HL-60 (cell line): Measurements from ENCODE around the gene TNIP1.

Experiments
- DNase-seq, 2 experiments: peaks; one replicate each; pipeline ENCODE4 v3.0.0-alpha.2; 2010 to 2020; ENCODE audit warnings: low read depth in 1 of 2, low spot score in 1 of 2
- H3K27ac ChIP-seq: fragments of 250-450 bp; sonication (Bioruptor Pico); replicated peaks from 2 replicates; pipeline ENCODE4 v1.5.1; 2020; ENCODE audit warnings: mild to moderate bottlenecking, moderate library complexity
- H3K27me3 ChIP-seq: fragments of 250-450 bp; sonication (Bioruptor Pico); 2 replicates; pipeline ENCODE4 v1.5.1; 2021; ENCODE audit warnings: mild to moderate bottlenecking, moderate library complexity; ENCODE audit not compliant: insufficient read depth, poor library complexity, severe bottlenecking
- H3K4me3 ChIP-seq: replicated peaks from 2 replicates; pipeline ENCODE4 v1.5.1; 2011; ENCODE audit warnings: mild to moderate bottlenecking, control low read depth, low read length; ENCODE audit not compliant: insufficient read depth
- GABPA ChIP-seq: IDR thresholded peaks from 2 replicates; pipeline ENCODE4 v1.6.1; 2012; ENCODE audit warnings: low read depth
- POLR2AphosphoS5 ChIP-seq: IDR thresholded peaks from 2 replicates; pipeline ENCODE4 v1.6.1; 2012; ENCODE audit warnings: low read depth
- SPI1 ChIP-seq: IDR thresholded peaks from 2 replicates; pipeline ENCODE4 v1.6.1; 2012; ENCODE audit warnings: low read depth, mild to moderate bottlenecking, borderline replicate concordance
- TF ChIP-seq, protein P1 (sequence below): IDR thresholded peaks from 2 replicates; pipeline ENCODE4 v1.6.1; 2012; ENCODE audit warnings: low read depth; ENCODE audit not compliant: insufficient replicate concordance
- TF ChIP-seq, protein P2 (sequence below): IDR thresholded peaks from one replicate; pipeline ENCODE4 v1.5.1; 2011; ENCODE audit warnings: low read length, control low read depth, inconsistent platforms; ENCODE audit not compliant: insufficient read depth

The TNIP1 gene

DNA sequence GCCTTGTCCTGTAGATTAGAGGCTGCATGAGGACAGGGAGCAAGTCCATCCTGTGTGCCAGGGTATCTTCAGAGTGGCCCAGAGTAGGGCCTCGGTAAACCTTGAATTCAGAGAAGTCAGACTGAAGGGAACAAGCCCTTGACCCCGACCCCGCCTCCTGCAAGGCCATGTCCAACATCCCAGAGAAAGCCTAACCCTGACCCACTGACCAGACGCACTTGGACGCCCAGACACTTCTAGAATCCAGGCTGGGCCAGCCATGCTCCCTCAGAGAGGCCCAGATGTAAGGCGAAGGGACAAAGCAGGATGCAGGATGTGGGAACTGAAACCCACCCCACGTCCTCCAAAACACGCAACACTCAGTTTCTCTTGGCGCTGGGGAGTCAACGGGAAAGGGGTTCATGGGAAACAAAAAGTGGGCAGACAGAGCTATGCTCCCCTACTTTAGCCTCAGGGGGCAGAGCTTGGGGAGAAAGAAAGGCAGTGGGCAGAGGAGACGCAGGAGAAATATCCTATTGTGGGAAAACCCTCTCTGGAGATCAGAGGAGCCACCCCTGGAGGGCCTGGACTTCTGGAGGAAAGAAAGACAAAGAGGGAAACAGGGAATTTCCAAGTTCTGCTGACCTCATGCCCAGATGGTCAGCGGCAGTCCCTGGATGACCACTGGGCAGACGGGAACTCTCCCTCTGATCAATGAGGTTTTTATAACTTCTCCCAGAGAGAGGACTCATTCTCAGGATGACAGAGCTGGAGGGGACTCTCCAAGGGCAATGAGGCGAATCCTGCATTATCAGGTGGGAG, 13.0 kb downstream of the TNIP1 start:
- no peak for DNase-seq
- TF ChIP-seq, protein P1, sequence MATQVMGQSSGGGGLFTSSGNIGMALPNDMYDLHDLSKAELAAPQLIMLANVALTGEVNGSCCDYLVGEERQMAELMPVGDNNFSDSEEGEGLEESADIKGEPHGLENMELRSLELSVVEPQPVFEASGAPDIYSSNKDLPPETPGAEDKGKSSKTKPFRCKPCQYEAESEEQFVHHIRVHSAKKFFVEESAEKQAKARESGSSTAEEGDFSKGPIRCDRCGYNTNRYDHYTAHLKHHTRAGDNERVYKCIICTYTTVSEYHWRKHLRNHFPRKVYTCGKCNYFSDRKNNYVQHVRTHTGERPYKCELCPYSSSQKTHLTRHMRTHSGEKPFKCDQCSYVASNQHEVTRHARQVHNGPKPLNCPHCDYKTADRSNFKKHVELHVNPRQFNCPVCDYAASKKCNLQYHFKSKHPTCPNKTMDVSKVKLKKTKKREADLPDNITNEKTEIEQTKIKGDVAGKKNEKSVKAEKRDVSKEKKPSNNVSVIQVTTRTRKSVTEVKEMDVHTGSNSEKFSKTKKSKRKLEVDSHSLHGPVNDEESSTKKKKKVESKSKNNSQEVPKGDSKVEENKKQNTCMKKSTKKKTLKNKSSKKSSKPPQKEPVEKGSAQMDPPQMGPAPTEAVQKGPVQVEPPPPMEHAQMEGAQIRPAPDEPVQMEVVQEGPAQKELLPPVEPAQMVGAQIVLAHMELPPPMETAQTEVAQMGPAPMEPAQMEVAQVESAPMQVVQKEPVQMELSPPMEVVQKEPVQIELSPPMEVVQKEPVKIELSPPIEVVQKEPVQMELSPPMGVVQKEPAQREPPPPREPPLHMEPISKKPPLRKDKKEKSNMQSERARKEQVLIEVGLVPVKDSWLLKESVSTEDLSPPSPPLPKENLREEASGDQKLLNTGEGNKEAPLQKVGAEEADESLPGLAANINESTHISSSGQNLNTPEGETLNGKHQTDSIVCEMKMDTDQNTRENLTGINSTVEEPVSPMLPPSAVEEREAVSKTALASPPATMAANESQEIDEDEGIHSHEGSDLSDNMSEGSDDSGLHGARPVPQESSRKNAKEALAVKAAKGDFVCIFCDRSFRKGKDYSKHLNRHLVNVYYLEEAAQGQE: no peak
- Histone ChIP-seq H3K4me3 (no peak overlapping the region), H3K27me3 (no peaks in the 10 kb centered on the region), H3K27ac (no peak overlapping the region)

DNA sequence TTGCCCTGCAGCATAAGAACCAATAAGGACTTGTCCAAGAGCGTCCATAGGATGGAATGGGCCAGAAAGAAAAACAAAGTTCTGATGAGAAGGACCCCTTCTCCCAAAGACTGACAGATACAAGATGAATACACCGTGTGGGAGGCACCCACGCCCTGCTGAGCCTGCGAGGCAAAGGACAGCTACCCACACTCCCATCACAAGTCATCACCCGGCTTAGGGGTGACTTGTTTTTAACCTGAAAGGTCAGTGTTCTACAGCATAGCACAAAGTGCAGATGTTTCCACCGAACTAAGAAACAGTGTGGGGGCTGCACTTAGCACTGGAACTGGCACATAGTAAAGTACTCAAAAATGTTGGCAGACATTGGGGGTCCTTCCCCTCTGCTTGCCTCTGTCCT, 13.9 kb downstream of the TNIP1 start:
- Histone ChIP-seq H3K27ac (no peak overlapping the region), H3K4me3 (no peak overlapping the region), H3K27me3 (no peaks in the 10 kb centered on the region)
- no peak for DNase-seq
- TF ChIP-seq, protein P1: no peak
- TF ChIP-seq, protein P2, sequence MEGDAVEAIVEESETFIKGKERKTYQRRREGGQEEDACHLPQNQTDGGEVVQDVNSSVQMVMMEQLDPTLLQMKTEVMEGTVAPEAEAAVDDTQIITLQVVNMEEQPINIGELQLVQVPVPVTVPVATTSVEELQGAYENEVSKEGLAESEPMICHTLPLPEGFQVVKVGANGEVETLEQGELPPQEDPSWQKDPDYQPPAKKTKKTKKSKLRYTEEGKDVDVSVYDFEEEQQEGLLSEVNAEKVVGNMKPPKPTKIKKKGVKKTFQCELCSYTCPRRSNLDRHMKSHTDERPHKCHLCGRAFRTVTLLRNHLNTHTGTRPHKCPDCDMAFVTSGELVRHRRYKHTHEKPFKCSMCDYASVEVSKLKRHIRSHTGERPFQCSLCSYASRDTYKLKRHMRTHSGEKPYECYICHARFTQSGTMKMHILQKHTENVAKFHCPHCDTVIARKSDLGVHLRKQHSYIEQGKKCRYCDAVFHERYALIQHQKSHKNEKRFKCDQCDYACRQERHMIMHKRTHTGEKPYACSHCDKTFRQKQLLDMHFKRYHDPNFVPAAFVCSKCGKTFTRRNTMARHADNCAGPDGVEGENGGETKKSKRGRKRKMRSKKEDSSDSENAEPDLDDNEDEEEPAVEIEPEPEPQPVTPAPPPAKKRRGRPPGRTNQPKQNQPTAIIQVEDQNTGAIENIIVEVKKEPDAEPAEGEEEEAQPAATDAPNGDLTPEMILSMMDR: no peak
- TF ChIP-seq POLR2AphosphoS5 (no peak), SPI1 (no peak), GABPA (no peak)

DNA sequence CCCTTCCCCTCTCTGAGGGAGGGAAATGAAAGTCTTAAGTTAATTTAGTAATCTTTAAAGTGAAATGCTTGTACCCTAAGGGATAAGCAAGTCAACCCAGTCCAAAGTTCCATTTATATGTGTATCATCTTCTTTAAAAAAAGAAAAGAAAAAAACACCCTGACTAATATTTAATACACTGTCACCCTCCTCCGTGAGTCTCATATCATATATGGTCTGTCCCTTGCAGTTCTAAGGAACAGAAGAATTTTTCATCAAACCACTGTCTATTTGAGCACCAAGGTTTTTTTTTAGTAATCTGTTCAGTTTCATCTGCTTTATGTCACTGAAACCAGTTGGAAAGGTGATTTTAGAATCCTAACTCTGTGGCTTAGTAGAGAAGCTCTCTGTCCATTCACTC, 15.2 kb downstream of the TNIP1 start:
- no peak for TF ChIP-seq GABPA
- TF ChIP-seq POLR2AphosphoS5: no peak
- TF ChIP-seq, protein P2: no peak
- TF ChIP-seq, protein P1: no peak
- TF ChIP-seq SPI1: no peak
- no peak overlapping the region for H3K27ac ChIP-seq
- H3K27me3 ChIP-seq: no peaks in the 10 kb centered on the region
- DNase-seq: no peak
- H3K4me3 ChIP-seq: no peak overlapping the region
